Suppressor macrophage treated with lipopolysaccharide for 4 hours (primary cell): Measurements from ENCODE around the gene KTI12.
A peak's percentile ranks its signal among the peaks of the same experiment; 100 is the strongest.
"Not testable (repeated sequence)": the region's sequence is repeated elsewhere in the genome, so short reads cannot be mapped to it uniquely, and the experiment has no call there.

Source experiments
- DNase-seq: peaks from one replicate; pipeline ENCODE4 v3.0.0-alpha.2; 2020

The KTI12 gene, protein sequence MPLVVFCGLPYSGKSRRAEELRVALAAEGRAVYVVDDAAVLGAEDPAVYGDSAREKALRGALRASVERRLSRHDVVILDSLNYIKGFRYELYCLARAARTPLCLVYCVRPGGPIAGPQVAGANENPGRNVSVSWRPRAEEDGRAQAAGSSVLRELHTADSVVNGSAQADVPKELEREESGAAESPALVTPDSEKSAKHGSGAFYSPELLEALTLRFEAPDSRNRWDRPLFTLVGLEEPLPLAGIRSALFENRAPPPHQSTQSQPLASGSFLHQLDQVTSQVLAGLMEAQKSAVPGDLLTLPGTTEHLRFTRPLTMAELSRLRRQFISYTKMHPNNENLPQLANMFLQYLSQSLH

DNA sequence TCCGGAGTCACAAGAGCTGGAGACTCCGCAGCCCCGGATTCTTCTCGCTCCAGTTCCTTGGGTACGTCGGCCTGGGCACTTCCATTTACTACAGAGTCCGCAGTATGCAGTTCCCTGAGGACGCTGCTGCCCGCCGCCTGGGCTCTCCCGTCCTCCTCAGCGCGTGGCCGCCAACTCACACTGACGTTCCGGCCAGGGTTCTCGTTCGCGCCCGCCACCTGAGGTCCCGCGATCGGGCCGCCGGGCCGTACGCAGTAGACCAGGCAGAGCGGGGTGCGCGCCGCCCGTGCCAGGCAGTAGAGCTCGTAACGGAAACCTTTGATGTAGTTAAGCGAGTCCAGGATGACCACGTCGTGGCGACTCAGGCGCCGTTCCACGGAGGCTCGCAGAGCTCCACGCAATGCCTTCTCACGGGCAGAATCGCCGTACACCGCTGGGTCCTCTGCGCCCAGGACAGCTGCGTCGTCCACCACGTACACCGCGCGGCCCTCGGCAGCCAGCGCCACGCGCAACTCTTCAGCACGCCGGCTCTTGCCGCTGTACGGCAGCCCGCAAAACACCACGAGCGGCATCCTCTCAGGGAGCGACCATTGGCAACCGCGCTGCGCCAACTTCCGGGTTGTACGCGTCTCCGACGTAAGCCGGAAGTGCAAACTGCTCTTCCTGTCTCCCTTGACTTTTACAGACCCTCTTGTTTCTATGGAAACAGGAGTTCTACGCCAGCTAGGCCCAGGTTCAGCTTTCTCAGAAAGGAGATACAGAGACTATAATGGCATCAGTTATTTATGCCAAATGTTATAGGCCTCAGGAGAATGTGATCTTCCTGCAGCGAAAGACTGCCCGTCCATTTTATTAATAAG is at the start of gene KTI12:
TSS of gene KTI12 (minus strand) at position 621 of the 860 bp plus-strand sequence. CDS start at position 572, 49 bp downstream.
- DNase-seq, result peak; percentile 94

DNA sequence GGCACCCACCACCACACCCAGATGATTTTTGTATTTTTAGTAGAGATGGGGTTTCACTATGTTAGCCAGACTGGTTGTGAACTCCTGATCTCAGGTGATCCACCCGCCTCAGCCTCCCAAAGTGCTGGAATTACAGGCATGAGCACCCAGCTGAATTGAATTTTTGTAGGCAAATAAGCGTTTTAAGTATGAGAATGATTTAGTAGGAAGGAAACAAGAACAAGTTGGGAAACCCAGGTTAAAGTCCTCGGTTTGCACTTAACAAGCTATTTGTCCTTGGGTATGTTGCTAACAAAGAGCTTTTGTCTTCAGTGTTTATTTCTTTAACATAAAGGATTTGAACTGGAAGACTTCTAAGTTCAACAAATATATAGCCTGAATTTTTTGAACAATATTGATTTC is 46.4 kb upstream of the KTI12 start:
- DNase-seq, result no peak

DNA sequence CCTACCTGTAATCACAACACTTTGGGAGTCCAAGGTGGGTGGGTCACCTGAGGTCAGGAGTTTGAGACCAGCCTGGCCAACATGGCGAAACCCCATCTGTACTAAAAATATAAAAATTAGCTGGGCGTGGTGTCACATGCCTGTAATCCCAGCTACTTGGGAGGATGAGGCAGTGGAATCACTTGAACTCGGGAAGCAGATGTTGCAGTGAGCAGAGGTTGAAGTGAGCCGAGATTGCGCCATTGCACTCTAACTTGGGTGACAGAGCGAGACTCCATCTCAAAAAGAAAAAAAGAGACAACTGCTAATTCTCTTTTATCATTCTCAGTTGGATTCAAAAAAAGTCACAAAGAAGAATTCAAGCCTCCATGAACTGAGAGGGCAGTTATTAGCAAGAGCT is 43.7 kb upstream of the KTI12 start:
- DNase-seq, result not testable (repeated sequence)

DNA sequence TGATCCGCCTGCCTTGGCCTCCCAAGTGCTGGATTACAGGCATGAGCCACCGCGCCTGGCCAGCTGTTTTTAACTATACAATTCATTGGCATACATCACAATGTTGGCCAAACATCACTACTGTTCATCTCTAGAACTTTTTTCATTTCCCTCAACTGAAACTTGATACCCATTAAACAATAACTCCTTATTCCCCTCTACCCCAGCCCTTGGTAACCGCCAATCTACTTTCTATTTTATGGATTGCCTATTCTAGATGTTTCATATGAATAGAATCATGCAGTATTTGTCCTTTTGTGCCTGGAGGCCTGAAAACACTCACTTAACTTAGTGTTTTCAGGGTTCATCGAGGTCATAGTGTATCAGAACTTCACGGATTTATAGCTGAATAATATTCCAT is 38.7 kb upstream of the KTI12 start:
- no peak for DNase-seq

DNA sequence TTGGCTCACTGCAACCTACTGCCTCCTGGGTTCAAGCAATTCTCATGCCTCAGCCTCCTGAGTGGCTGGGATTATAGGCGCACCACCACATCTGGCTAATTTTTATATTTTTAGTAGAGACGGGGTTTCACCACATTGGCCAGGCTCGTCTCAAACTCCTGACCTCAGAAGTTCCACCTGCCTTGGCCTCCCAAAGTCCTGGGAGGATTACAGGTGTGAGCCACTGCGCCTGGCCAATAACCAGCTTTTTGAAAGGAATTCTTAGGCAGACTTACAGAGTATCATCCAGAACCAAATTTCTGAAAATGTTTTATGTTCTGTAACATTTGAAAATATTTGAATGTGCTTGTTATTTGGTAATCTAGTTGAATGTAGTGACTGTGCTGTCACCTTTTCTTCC is 37.1 kb upstream of the KTI12 start:
- no peak for DNase-seq

DNA sequence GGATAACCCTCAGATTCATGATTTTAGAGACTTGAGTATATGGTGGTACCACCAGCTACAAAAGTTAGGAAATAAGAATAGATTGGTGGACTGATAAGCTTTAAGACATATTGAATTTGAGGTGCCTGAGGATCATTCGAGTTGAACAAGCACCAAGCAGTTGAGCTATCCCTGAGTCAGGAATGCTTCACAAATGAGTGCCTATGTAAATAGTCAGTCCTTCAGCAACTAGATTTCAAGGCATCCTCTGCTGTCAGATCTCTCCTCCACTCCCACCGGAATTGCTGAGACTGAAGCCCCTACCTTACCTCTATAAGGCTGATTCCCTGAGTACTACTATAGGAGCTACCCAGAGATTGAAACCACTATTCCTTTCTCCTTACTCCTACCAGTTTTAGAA is 29.6 kb upstream of the KTI12 start:
- DNase-seq, result no peak

DNA sequence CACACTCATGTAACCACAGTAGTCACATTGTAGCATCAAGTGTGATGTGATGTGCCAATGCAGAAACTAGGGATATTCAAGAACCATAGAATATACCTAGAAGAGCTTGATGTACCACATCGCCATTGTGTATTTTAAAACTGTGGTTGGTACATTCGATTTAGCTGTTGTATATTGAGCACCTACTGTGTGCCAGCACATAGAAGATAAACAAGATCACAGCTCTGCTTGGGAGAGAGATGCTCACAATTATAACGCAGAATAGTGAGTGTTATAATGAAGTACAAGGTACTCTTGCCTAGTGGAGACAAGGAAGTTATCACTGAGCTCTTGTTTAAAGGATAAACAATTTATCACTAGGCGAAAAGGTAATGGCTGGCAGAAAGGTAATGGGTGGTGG is 27.2 kb upstream of the KTI12 start:
- DNase-seq, result no peak

DNA sequence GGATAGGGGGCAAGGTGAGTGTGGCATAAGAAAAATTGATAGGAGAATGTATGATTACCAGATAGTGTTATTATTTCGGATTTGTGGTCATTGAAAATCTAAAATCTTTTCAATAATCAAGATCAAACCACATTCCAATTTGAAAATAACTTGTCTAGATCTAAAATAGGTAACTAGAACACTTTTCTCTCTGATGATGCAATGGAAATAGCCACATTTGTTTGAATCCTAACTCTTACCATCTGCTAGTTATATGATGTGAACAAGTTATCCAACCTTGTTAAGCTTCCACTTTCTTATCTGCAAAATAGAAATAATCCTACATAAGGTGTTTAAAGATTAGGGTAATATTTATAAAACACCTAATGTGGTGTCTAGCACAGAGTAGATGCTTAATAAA is 26.3 kb upstream of the KTI12 start:
- DNase-seq, result no peak

DNA sequence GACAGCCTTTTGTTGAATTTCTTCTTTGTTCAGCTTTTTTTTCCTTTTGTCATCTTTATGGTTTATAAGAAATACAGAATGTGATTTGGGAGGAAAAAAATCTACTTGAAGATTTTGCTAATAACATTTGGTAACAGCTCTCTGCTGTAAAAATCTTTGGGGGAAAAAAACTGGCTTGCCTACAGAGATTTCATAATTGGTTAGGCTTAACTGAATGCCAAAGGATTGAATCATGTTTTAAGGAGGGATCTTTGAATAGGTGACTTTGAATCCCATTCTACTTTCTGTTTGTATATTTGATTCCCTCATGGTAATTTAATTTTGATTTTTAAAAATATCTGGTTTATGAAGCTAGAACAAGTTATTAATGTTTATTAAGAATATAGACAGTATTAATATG is 25.7 kb upstream of the KTI12 start:
- DNase-seq, result no peak

DNA sequence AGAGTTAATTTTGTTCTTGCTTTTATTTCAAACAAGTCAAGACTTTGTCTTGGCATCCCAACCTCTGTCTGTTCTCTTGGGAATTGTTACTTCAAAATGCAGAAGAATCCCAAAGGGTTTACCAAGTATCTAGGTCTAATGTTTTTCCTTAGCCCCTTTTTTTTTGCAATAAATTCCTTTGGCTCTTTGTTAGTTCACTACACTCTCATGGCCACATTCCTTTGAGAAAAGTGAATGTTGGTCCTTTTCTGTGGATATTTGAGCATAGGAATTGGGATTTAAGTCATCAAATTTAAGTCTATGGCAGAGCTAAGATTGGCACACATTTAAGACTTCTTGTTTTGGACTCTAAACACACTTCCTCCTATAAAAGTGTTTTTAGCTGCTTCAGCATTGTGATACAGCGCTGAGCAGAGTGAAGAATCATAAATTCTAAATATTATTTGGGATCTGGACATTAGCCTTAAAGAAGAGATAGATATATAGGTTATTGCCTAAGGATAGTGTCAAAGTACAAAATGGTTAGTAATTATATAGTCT is 24.3 kb upstream of the KTI12 start:
- DNase-seq, result peak; percentile 27

DNA sequence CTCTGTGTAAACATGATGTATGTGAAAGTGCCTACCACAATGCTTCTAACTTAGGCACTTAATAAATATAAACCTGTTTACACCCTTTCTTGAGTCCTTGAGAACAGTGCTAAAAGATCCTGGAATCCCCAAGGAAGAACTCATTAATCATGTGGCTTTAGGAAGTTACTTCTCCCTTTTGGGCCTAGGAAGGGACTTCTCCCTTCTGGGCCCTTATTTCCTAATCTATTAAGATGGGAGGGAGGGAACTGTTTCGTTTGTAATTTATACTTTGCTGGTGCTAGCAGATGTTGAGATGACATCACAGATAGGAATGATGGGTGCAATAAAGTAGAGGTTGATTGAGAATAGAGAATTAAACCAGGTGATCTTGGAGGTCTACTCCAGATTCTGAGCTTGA is 23.6 kb upstream of the KTI12 start:
- peak; percentile 75 for DNase-seq

DNA sequence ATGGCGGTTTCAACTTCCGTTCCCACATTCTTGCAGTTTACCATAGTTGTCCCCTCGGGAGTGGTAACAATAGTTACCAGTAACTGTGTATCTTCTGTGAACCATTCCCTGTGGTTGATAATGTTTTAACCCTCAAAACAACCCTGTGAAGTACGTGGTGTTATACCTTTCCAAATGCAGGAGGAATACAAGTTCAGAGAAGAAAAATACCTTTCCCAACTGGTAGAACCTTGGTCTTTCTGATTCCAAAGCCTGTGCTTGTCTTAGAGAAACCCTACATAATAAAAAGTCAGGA is 23.3 kb upstream of the KTI12 start:
- DNase-seq, result no peak

DNA sequence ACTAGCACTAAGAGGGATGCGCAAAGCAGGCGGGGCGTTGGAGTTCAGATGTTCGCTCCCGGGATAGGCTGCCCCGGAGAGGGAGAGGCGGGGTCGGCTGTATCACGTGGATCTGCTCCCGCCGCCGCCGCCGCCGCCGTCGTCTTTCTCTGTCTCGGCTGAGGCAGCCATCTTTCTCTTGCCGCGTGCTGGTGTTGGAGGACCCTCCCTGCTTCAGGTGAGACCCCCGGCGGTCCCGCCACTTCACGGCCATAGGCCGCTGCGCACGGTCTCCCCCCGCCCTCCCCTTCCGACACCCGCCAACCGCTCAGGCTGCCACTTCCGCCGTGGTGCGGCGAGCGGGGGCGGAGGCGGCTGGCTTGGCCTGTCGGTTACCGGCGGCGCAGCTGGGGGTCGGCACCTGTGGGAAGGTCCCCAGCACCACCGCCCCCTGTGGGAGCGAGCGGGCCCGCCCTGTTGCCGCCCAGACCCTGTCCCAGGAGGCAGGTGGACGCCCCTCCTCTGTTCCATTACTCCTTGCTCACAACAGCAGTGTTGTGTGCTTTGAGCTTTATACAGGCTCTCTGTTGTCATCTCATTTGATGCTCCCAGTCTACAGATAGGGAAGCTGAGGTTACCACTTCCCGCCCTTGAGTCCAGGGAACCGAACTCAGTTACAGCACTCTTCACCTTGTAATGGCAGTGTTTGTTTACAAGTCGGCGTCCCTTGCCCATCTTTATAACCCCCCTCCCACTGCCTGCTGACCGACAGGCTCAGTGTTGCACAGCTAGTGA is 22.7 kb upstream of the KTI12 start, which contains the start of gene BTF3L4:
TSS of gene BTF3L4 (plus strand) at position 133 of the 774 bp plus-strand sequence. CDS start 3,553 bp downstream, outside the sequence.
- peak; percentile 91 for DNase-seq

DNA sequence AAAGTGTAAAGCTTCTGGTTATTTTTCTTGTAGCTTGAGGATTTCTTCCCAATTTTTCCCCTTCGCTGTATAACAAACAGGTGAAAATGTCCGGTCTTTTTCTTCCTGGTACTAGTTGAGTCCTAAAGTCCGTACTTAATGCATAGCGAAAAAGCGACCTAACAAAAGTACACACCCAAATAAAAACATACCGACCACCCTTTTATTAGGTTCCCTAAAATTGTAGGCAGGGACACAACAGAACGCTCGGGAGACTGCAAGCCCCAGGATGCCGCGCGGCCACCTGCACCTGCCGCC is 22.2 kb upstream of the KTI12 start:
- no peak for DNase-seq

DNA sequence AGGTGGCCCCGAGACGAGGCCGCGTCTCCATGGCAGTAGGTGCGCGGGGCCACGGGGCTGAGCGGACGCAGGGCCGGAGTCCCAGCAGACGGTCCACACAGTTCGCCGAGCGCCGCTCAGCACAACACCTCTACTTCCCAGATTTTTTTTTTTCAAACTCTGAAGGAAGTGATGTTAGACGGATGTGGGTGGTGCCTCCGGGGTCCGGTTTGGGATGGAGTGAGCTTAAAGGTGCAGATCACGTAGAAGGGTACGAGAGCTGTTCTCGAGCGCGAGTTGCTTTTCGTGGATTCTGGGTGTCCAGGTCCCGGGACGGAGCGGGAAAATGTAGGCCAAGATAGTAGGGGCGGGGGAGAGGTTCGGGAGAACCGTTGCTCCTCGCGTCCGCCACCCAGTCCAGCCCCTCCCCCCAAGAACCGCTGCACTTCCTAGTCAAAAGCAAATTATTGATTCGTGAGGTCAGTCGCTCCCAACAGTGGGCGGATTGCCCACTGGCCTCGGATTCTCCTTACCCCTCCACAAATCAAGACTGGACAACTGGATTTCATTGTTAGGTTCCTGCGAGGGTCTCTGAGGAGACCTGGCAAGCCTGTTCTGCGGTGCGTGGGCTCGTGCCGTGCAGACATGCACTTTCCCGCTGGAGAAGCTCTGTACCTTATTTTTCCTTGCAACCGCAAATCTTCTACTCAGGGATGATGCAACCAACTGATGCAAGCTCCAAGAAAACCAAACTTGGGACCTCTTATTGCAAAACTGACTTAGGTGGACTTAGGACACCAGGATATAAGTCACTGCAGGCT is 21.7 kb upstream of the KTI12 start, which contains the start of gene TXNDC12:
TSS of gene TXNDC12 (minus strand) at position 126 of the 800 bp plus-strand sequence. CDS start at position 31, 95 bp downstream.
- peak; percentile 86 for DNase-seq

DNA sequence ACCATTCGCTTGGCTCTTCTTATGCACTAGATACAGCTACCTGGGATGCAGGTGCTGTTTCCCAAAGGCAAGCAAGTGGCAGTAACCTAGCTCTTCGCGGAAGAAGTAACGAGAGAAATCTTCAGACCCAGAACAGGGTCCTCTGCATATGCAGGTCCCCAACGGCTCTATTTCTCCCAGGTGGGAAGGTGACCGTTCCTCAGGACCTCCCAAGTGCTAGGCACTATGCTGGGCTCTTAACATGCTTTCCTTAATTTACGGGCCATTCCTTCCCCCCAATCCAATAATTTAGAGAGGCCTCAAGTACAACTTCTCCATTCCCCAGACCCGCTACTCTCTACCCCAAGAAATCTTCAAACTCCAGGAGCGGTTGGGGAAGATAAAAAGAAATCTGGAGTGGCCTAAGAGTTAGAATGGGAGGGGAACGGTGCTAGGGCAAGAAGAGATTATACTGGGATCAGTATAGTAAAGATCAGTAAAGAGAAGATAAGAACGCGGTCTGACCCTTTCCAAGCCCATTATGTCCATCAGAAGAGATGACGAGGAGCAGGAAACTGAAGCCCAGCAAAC is 21.0 kb upstream of the KTI12 start:
- peak; percentile 11 for DNase-seq

DNA sequence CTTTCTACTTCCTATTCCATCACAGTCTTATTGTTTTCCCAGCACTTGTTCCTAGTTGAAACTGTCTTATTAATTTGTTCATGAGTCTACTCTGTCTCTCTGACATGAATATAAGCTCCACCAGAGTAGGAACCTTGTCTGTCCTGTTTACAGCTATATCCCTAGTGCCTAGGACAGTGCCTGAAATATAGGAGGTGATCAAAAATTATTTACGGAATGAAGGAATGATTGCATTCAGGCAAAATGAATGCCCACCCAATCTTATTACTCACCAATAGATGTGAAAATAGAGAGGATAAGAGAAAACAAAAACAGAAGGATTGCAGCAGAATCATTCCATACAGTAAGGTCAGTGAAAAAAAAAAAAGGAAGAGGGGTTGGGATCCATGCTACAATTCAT is 20.3 kb upstream of the KTI12 start:
- DNase-seq, result no peak

DNA sequence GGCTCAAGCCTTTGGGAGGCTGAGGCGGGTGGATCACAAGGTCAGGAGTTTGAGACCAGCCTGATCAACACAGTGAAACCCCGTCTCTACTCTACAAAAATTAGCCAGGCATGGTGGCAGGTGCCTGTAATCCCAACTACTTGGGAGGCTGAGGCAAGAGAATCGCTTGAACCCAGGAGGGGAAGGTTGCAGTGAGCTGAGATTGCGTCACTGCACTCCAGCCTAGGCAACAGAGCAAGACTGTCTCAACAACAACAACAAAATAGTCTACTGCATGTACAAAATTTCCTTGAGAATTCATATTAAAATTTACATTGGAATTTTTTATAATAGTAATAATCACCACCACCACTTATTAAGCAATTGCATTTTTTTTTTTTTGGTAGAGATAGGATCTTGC is 15.7 kb upstream of the KTI12 start:
- DNase-seq, result not testable (repeated sequence)

DNA sequence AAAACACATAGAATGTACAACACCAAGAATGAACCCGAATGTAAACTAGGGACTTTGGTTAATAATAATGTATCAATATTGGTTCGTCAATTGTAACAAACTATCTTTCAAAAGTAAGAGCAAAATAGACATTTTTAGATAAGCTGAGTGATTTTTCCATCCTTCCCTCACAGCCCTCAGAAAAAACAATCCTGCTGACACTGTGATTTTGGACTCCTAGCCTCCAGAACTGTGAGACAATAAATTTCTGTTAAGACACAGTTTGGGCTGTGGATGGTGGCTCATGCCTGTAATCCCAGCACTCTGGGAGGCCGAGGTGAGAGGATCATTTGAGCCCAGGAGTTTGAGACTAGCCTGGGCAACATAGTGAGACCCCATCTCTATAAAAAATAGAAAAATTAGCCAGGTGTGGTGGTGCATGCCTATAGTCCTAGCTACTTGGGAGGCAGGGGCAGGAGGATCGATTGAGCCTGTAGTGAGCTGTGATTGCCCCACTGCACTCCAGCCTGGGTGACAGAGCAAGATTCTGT is 12.1 kb upstream of the KTI12 start:
- not testable (repeated sequence) for DNase-seq

DNA sequence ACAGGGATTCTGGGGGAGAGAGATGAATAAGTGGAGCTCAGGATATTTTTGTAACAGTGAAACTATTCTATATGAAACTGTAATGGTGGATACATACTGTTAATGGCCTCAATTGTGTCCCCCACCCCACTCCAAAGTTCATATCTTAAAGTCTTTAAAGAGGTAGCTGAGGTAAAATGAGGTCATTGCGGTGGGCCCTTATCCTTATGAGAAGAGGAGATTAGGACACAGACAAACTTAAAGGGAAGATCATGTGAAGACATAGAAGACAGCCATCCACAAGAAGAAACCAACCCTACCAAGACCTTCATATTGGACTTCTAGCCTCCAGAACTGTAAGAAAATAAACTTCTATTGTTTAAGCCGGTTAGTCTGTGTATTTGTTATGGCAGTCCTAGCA is 11.6 kb upstream of the KTI12 start:
- DNase-seq, result no peak

DNA sequence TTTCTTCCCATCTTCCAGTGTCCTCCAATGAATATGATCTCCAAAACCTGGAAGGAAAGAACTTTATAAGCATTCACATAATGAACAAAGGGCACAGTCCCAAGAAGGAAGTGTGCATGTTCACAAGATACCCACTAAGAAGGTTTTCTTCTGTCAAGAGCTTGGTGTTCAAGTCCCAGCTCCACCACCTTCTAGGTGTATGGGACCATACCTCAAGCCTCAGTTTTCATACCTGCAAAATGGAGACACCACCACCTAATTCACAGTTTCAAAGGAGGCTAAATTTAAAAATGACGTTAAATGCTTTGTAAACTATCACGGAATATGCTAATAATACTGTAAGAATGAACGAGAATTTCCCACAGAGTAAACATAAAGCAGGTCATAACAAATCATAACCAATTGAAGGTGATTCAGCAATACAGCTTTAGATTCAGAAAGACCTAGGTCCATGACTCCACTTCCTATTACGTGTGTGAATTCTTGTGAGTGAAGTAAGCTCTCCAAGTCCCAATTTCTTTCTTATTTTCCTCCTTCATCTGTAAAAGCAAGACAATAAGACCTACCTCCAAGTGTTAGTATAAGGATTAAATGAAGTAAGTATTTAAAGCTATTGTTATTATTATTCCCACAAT is 8.1 kb upstream of the KTI12 start:
- DNase-seq, result no peak
